Activated naive CD8-positive, alpha-beta T cell treated with anti-CD3 and anti-CD28 coated beads, Interleukin-2, amount 10 ng/mL, durations not matched to agents 7 days and 5 days (primary cell): ENCODE data around the gene TPRX2. TPM values are rescaled to one million over a fixed set of nuclear protein-coding genes. Genes with fewer than 3 reads are reported as not detected.
"Not testable (repeated sequence)": the region's sequence is repeated elsewhere in the genome, so short reads cannot be mapped to it uniquely, and the experiment has no call there.

ENCODE experiments used
- ATAC-seq: fragments of 150-1000 bp; cut with Tn5 transposase; one replicate; pipeline ENCODE4 v1.10.0; 2021; ENCODE audit warnings: low read depth, moderate library complexity
- POLR2A ChIA-PET: fragments of 350-600 bp; sonication (Branson Sonifier 250); formaldehyde crosslinking; loops from one replicate; lab custom pipeline; 2021; ENCODE audit warnings: antibody characterized with exemption; lab: Charles Lee
- DNase-seq: peaks from one replicate; pipeline ENCODE4 v3.0.0; 2021
- H3K27ac Mint-ChIP-seq: one replicate; pipeline ENCODE4 v1.8.0; 2022; ENCODE audit warnings: mild to moderate bottlenecking, mixed read lengths
- H3K27me3 Mint-ChIP-seq: one replicate; pipeline ENCODE4 v1.8.0; 2022; ENCODE audit warnings: mild to moderate bottlenecking, moderate library complexity, mixed read lengths
- H3K36me3 Mint-ChIP-seq: one replicate; pipeline ENCODE4 v1.8.0; 2021; ENCODE audit warnings: mild to moderate bottlenecking, mixed read lengths
- H3K4me1 Mint-ChIP-seq: one replicate; pipeline ENCODE4 v1.8.0; 2021; ENCODE audit warnings: mixed read lengths
- H3K4me3 Mint-ChIP-seq: one replicate; pipeline ENCODE4 v1.8.0; 2022; ENCODE audit warnings: mild to moderate bottlenecking, moderate library complexity, mixed read lengths
- H3K9me3 Mint-ChIP-seq: one replicate; pipeline ENCODE4 v1.8.0; 2021; ENCODE audit warnings: mixed read lengths
- total RNA-seq, 2 experiments: library from RNA; stranded (reverse); gene quantifications; one replicate each; pipeline ENCODE4 v1.2.3, GENCODE V29; 2021

Gene TPRX2
- total RNA-seq, 2 experiments from 2014 or later, result not detected

DNA sequence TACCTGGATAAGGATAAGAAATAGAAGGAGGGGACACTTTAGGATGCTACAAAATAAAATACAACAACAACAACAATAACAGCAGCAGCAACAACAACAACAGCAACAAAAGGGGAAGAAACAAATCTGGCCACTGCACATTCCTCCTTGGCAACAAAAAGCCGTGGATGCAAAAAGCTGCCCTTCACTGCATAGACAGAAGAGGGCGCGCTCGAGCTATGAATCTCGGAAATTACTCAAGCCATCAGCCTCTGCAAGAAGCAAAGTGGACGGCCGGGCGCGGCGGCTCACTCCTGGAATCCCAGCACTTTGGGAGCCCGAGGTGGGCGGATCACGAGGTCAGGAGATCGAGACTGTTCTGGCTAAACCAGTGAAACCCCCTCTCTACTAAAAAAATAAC is 50.3 kb downstream of the TPRX2 start:
- ATAC-seq, H3K9me3 Mint-ChIP-seq, H3K4me3 Mint-ChIP-seq, H3K27me3 Mint-ChIP-seq, H3K4me1 Mint-ChIP-seq, H3K36me3 Mint-ChIP-seq, POLR2A ChIA-PET, H3K27ac Mint-ChIP-seq: not testable (repeated sequence)
- DNase-seq, result peak; percentile 86

DNA sequence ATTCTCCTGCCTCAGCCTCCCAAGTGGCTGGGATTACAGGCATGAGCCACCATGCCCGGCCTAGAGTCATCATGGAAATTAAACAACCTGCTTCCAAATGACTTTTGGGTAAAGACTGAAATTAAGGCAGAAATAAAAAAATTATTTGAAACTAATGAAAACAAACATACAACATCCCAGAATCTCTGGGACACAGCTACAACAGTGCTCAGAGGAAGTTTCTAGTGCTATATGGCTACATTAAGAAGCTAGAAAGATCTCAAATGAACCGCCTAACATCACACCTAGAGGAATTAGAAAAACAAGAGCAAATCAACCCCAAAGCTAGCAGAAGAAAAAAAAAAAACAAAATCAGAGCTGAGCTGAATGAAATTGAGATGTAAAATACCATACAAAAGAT is 51.2 kb downstream of the TPRX2 start:
- POLR2A ChIA-PET, DNase-seq, H3K27me3 Mint-ChIP-seq, H3K4me3 Mint-ChIP-seq, H3K27ac Mint-ChIP-seq, H3K4me1 Mint-ChIP-seq, ATAC-seq, H3K36me3 Mint-ChIP-seq, H3K9me3 Mint-ChIP-seq: not testable (repeated sequence)

Other genes with a start within 250 kb of the TPRX2 start
- under 1 TPM; 0.22 to 0.23 TPM for gene EHD2, start 145.8 kb upstream of the TPRX2 start, total RNA-seq
- gene NOP53, start 113.7 kb upstream of the TPRX2 start, total RNA-seq, result 100 to 1,000 TPM; 434 to 469 TPM
- 100 to 1,000 TPM; 116 to 120 TPM for gene SELENOW, start 80.5 kb upstream of the TPRX2 start, total RNA-seq
- not detected for gene TPRX1, start 54.7 kb upstream of the TPRX2 start, total RNA-seq
- gene CRX, start 37.3 kb upstream of the TPRX2 start, total RNA-seq, result under 1 TPM in 1 of 2 experiments, not detected in 1; 0.06 TPM
- not detected for gene SULT2A1, start 27.1 kb downstream of the TPRX2 start, total RNA-seq
- gene BSPH1, start 132.9 kb downstream of the TPRX2 start, total RNA-seq, result not detected
- not detected for gene ELSPBP1, start 135.4 kb downstream of the TPRX2 start, total RNA-seq
- not detected for gene CABP5, start 184.8 kb downstream of the TPRX2 start, total RNA-seq